Activated T-cell treated with anti-CD3 and anti-CD28 coated beads, Interleukin-2, amount 50 U/mL, for 48 hours (primary cell): ENCODE results near the gene CAMKK2.
"Not testable (repeated sequence)": the region's sequence is repeated elsewhere in the genome, so short reads cannot be mapped to it uniquely, and the experiment has no call there.

Experiments
- DNase-seq, 2 experiments: peaks; one replicate each; pipeline ENCODE4 v3.0.0-alpha.2; 2020

Gene CAMKK2

DNA sequence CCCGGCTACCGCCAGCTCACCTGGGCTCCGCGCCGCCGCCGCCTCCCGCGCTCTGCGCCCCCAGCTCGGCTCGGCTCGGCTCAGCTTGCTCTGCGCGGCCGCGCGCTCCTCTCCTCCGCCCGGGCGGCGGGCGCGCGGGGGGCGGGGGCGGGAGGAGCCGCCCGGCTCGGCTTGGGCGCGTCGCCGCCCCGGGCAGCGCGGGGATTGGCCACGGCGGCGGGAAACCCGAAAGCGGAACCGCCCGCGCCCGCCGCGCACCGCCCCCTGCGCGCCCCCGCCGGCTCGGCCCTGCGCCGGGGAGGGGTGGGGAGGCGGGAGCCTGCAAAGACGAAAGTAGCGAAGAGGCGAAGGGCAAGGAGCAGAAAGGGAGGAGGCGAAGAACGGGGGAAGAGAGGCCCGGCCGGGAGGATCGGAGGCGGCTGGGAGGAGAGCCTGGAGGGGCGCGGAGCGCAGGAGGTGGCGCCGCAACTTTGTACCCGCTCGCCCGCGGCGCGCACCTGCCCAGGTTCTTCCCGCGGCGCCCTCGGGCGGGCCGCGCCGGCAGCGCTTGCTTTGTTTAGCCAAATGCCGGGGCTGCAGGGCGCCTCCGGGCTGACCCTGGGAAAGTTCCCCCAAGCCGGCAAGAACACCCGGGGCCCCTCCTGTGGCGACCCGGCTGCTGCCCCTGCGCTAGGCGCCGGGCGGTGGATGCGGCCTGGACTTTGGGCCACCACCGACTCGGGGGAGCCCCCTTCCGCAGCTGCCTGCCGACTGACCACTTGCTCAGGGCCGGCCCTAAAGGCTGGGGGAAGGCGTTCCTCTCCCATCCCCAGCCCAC, at the start of gene CAMKK2:
CAMKK2 (minus strand) TSS at position 92 of the 817 bp plus-strand sequence. CDS start 22,183 bp downstream, outside the sequence.
- DNase-seq, result peak; percentile 89 to 93

GRCh38 chr12:121345151-121345815, 48.8 kb upstream of the CAMKK2 start:
- no peak for DNase-seq

DNA sequence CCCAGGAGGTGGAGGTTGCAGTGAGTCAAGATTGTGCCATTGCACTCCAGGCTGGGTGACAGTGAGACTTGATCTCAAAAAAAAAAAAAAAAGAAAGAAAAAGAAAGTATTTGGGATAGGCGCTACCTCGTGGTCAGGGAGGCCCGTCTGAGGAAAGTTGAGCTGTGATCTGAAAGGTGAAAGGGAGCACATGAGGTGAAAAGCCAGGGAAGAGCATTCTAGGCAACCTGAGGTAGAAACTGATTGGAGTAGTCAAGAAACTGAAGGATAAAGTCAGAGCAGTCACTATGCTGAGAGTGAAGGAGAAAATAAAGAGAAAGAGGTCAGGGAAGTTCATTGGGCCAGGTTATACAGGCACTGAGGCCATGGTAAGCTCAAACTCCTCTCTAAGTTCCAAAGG, 48.0 kb upstream of the CAMKK2 start:
- no peak for DNase-seq

DNA sequence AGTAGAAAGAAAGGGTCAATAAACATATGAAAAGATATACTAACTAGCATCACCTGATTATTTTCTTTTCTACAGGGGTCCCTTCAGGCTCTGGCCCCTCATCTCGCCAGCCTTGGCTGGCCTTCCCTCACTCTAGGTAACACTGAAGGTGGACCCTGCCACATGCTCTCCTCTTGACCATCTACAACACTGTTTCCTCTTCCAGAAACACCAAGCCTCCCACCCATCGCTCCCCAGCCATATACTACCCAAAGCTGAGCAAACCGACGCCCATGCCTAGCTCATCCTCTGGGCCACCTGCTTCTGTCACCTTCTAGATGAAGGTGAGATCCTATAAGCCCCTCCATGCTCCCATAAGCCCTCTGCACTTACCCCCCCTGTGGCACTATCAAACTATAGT, 40.9 kb upstream of the CAMKK2 start:
- DNase-seq, result no peak

DNA sequence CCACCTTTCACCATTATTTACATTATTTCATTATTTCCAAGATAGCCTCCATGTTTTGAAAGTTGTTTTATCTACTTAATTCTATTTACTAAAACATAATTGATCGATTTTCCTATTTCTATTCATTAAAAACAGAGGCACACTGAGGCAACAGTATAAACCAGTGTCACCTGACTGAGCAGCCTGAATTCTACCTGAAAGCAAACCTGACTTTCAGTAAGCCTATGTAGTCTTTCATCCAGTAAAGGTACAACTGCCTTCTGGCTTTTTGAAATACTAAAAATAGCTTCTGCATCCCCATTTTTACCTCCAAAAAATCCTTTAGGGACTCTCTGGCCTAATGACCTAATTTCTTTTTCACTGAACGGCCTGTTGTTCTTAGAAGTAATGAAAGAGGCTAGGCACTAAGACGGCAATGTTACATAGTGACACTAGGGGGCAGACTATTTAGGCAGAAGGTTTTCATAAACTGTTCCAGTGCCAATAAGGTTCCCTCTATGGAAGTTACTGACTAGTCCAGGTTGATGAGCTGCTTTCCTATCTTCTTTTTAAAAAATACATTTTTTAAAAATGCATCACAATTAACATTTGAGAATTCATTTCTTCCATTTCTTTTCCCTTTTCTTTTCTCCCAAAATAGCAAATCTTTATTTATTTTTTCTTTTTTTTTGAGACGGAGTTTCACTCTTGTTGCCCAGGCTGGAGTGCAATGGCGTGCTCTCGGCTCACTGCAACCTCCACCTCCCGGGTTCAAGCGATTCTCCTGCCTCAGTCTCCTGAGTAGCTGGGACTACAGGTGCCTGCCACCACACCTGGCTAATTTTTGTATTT, 38.2 kb upstream of the CAMKK2 start:
- no peak for DNase-seq

DNA sequence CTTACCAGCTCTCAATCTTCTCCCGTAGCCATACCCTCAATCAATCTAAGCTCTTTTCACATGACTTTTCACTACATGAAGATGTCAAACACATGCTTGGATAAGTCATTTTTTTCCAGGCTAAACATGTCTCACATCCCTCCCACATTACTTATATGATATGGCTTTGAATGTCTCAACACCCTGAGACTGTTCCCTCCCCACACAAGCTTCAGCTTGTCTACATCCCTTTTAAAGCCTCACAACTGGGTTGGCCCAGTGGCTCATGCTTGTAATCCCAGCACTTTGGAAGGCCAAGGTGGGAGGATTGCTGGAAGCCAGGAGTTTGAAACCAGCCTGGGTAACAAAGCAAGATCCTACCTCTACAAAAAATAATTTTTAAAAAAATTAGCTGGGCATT, 37.2 kb upstream of the CAMKK2 start:
- DNase-seq, result no peak

- DNase-seq, result no peak
These were observed 34.7 kb upstream of the CAMKK2 start for GRCh38 chr12:121331248-121331647.

- DNase-seq, result no peak
These were observed 34.2 kb upstream of the CAMKK2 start for GRCh38 chr12:121330692-121331091.

- DNase-seq, result no peak
These were observed 33.7 kb upstream of the CAMKK2 start for GRCh38 chr12:121330195-121330594.

DNA sequence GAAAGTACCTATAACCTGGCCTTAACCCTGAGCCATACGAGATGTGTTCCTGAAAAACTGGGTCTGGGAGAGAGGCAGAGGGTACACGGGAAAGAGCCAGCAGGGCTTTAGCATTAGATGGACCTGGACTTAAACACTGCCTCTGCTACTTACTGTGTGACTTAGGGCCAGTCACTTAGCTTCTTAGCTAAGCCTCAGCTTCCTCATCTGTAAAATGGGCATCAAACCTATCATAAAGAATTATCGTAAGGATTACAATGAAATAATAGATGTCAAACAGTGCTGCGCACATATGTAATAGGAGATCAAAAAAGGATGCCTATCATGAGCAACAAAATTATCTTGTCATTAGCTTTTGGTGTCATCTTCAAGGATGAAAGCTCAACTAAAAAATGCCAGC, 32.1 kb upstream of the CAMKK2 start:
- no peak for DNase-seq

DNA sequence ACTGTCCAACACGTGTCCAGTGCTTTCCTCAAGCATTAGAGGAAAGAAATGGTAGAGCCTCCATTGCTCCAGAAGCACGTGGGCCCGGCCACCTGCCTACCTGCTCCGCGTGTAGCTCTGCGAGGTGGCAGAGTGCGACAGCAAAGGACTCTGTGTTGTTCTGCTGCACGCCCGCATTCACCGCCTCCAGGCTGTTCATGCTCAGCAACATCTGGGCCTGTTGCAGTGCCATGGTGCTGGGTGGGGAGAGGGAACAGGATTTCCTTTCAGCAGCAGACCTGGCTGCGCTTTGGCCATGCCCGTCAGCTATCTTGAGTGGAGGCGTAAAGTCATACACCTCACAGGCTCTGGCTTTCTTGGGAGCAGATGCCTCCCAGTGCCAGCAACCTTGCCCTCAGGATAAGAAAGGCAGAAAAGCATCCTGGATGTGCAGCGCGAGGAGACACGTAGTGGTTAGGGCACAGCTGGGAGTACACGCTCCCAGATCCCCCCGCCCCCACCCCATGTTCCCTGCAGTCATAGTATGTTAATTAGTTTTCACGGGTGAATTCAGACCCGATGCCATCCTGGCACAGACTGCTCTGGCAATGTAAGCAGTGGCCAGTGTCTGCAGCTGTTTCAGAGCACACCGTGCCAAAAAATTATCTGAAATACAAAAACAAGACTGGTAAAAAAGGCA, 30.6 kb upstream of the CAMKK2 start:
- no peak for DNase-seq

- DNase-seq, result no peak
These were observed 29.4 kb upstream of the CAMKK2 start for GRCh38 chr12:121325922-121326396.

- no peak for DNase-seq
These were observed 27.4 kb upstream of the CAMKK2 start for GRCh38 chr12:121323908-121324307.

GRCh38 chr12:121318121-121318520, 21.6 kb upstream of the CAMKK2 start:
- no peak for DNase-seq

GRCh38 chr12:121314431-121314830, 17.9 kb upstream of the CAMKK2 start:
- DNase-seq, result no peak

- not testable (repeated sequence) for DNase-seq
These were observed 13.7 kb upstream of the CAMKK2 start for GRCh38 chr12:121310231-121310630.

- DNase-seq, result not testable (repeated sequence)
These were observed 10.9 kb upstream of the CAMKK2 start for GRCh38 chr12:121307397-121307796.

GRCh38 chr12:121304306-121304705, 7.8 kb upstream of the CAMKK2 start:
- DNase-seq, result no peak

DNA sequence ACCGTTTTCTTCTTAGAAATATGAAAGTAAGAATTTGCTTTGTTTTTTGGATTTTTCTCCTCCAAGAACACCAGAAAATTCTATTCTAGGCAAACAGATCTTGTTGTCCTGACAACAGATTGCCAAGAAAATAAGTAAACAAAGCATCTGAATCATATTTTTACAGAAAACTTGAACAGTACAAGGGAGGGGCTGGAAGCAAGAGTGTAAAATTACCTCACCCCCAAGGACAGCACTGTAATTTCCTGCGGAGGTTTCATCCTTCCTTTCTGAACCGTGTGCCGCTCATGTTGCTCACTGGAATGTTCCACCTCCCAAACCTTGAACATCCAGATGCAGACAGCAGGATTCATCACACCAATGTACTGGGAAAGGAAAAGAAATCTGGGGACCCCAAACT, 5.4 kb upstream of the CAMKK2 start:
- DNase-seq, result no peak

DNA sequence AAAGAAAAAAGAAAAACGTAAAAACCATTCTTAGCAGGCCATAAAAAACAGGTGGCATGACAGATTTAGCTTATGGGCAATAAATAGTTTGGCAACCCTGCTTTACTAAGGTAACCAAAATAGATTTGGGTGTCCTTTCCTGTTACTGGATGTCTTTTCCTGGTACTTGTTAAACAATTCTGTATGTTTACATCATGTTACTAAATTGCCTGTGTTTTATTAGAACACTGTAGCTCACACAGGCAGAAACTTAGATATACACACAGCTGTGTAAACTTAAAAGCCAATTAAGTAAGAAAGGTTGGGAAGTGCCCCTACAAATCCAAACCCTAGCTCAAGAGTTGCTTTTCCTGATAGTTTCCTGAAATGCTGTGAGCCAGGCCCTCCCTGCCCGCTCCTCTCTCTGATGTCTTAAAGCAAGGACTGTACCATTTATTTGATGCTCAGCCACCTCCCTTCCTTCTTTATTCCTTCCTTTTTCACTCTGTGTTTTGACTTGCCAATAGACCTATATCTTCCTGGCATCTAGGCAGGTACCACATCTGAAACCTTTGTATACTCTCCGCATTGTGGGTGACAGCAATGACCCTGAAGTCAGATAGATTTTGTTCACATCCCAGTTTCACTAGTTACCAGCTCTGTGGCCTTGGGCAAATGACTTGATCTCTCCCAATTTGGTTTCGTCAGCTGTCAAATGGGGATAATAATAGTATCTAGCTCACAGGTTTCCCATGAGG, 3.7 kb upstream of the CAMKK2 start:
- DNase-seq, result no peak

GRCh38 chr12:121299662-121300061, 3.2 kb upstream of the CAMKK2 start:
- no peak for DNase-seq

DNA sequence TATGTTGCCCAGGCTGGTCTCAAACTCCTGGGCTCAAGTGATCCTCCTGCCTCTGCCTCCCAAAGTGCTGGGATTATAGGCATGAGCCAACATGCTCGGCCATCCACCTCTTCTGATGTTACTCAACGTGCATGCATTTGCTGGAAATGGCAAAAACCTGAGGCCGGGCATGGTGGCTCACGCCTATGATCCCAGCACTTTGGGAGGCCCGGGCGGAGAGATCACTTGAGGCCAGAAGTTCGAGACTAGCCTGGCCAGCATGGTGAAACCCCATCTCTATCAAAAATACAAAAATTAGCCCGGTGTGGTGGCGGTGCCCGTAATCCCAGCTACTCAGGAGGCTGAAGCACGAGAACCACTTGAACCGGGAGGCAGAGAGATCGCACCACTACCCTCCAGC, 1.9 kb upstream of the CAMKK2 start:
- not testable (repeated sequence) for DNase-seq
